ENCODE measurements around the gene SSC5D.

GRCh38 chr19:55484593-55485438 is 3.4 kb upstream of the SSC5D start, which contains the start of gene NAT14:
- no peak for TF ChIP-seq CTCF (IDR thresholded peaks at IDR 0.05)
- no peak for TF ChIP-seq POLR2A (IDR thresholded peaks at IDR 0.05)

All from Peyer's patch (tissue), 4 donors.